BLaER1 treated with 17β-estradiol and CSF1 and Interleukin-3, amounts not matched to agents 10 nM and 100 nM (cell line): ENCODE data around the gene NPEPPS.
A peak's percentile ranks its signal among the peaks of the same experiment; 100 is the strongest.

Source experiments
- H3K27ac ChIP-seq, 11 experiments: shearing (Covaris generic); formaldehyde crosslinking; 2 replicates each; pipeline ENCODE4 v1.8.1; 2022
- H3K27me3 ChIP-seq, 11 experiments: shearing (Covaris generic); formaldehyde crosslinking; 2 replicates each; pipeline ENCODE4 v1.8.1; 2022
- H3K36me3 ChIP-seq, 11 experiments: shearing (Covaris generic); formaldehyde crosslinking; 2 replicates each; pipeline ENCODE4 v1.8.1; 2022
- H3K4me1 ChIP-seq, 10 experiments: shearing (Covaris generic); formaldehyde crosslinking; 2 replicates each; pipeline ENCODE4 v1.8.1; 2022
- H3K4me2 ChIP-seq, 11 experiments: shearing (Covaris generic); formaldehyde crosslinking; 2 replicates each; pipeline ENCODE4 v1.8.1; 2022
- H3K4me3 ChIP-seq, 10 experiments: shearing (Covaris generic); formaldehyde crosslinking; 2 replicates each; pipeline ENCODE4 v1.8.1; 2022
- H3K9ac ChIP-seq, 11 experiments: shearing (Covaris generic); formaldehyde crosslinking; 2 replicates each; pipeline ENCODE4 v1.8.1; 2022
- H3K9me3 ChIP-seq, 11 experiments: shearing (Covaris generic); formaldehyde crosslinking; replicated peaks in 1 of 11; 2 replicates each; pipeline ENCODE4 v1.8.1; 2022
- H4K20me1 ChIP-seq, 11 experiments: shearing (Covaris generic); formaldehyde crosslinking; 2 replicates each; pipeline ENCODE4 v1.8.1; 2022
- Cebpa-rat ChIP-seq, 11 experiments: shearing (Covaris generic); IDR thresholded peaks; 2 replicates each; pipeline ENCODE4 v1.8.1; 2022

NPEPPS gene

DNA sequence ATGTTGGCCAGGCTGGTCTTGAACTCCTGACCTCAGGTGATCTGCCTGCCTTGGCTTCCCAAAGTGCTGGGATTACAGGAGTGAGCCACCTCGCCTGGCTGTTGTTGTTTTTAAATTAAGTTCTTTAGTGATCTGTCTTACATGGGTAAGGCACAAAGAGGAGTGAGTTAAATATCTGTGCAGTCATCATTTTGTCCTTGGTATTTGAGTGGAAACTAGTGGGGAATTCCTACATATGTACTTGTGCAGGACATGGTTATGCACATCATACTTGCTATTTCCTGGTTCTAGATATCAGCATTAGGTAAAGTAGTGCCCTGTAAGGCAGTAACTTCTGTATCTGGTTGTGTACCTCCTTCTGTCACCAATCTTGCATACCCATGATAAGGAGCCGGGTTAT is 122.5 kb downstream of the NPEPPS start:
- H3K27ac ChIP-seq = no peak overlapping the region
- H4K20me1 ChIP-seq = peaks cover 70 to 79% (median 71%) of the 10 kb centered on the region in 11 experiments
- H3K9ac ChIP-seq = peak overlapping the region in 2 of 11 experiments; percentile 5 to 7; a peak in 5 of 22 replicates
- H3K4me3 ChIP-seq = peak overlapping the region in 7 of 10 experiments; percentile 10 to 92 (median 80); a peak in 11 of 20 replicates
- no peaks in the 10 kb centered on the region for H3K9me3 ChIP-seq
- peak overlapping the region; percentile 79 to 99 (median 90); a peak in 21 of 22 replicates for H3K4me2 ChIP-seq
- no peaks in the 10 kb centered on the region for H3K27me3 ChIP-seq
- TF ChIP-seq Cebpa-rat (IDR thresholded peaks at IDR 0.05) = no peak
- peaks cover 72 to 78% (median 76%) of the 10 kb centered on the region in 11 experiments for H3K36me3 ChIP-seq
- H3K4me1 ChIP-seq = peaks cover 56 to 80% (median 76%) of the 10 kb centered on the region in 10 experiments

DNA sequence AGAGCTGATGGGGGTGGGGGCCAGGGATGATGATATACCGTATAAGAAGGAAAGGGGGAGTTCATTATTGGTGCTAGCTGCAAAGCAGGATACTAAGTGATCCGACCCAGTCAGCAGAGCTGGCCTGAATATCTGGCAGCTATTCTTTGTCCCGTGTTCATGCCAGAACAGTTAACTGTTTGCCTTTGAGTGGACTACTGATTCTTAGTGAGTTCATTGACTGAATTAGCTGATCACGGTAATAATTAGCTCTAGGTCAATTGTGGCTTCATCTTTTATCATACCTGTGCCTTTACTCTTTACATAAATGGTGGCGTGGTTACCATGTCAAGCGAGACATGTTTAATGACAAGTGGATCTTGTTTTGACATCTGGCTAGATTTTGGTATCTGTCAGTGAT is 124.1 kb downstream of the NPEPPS start:
- no peak for TF ChIP-seq Cebpa-rat (IDR thresholded peaks at IDR 0.05)
- Histone ChIP-seq H3K4me2 (peak overlapping the region; percentile 29 to 99 (median 90); a peak in 21 of 22 replicates), H3K36me3 (peaks cover 84 to 94% (median 90%) of the 10 kb centered on the region in 11 experiments), H3K4me1 (peaks cover 65 to 89% (median 85%) of the 10 kb centered on the region in 10 experiments), H3K9ac (peak overlapping the region in 8 of 11 experiments; percentile 6 to 40 (median 20); a peak in 8 of 22 replicates), H3K27me3 (no peaks in the 10 kb centered on the region), H3K4me3 (peak overlapping the region in 4 of 10 experiments; percentile 7 to 29 (median 9); a peak in 7 of 20 replicates), H4K20me1 (peaks cover 81 to 94% (median 87%) of the 10 kb centered on the region in 11 experiments), H3K9me3 (no peaks in the 10 kb centered on the region), H3K27ac (no peak overlapping the region)

DNA sequence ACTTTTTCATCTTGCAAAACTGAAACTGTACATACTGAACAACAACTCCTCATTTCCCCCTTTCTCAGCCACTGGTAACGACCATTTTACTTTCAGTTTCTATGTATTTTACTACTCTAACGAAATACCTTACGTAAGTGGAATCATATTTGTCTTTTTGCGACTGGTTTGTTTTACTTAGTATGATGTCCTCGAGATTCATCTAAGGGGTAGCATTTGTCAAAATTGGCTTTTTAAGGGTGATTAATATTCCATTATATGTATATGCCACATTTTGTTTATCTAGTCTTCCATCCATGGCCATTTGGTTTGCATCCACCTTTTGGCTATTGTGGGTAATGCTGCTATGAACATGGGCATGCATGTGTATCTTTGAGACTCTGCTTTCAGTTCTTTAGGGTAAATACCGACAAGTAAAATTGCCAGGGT is 129.2 kb downstream of the NPEPPS start:
- no peaks in the 10 kb centered on the region for H3K9me3 ChIP-seq
- TF ChIP-seq Cebpa-rat (IDR thresholded peaks at IDR 0.05) = no peak
- peaks cover 92 to 100% (median 97%) of the 10 kb centered on the region in 11 experiments for H3K36me3 ChIP-seq
- H3K4me1 ChIP-seq = peaks cover 50 to 81% (median 70%) of the 10 kb centered on the region in 10 experiments
- peak overlapping the region; percentile 49 to 84 (median 65); a peak in 21 of 22 replicates for H3K4me2 ChIP-seq
- peak overlapping the region in 8 of 11 experiments; percentile 17 to 62 (median 43); a peak in 12 of 22 replicates for H3K9ac ChIP-seq
- no peaks in the 10 kb centered on the region for H3K27me3 ChIP-seq
- H4K20me1 ChIP-seq = peaks cover 93 to 100% (median 99%) of the 10 kb centered on the region in 11 experiments
- peak overlapping the region in 5 of 10 experiments; percentile 5 to 38 (median 34); a peak in 5 of 20 replicates for H3K4me3 ChIP-seq
- peak overlapping the region in 10 of 11 experiments; percentile 2 to 73 (median 66); a peak in 19 of 22 replicates for H3K27ac ChIP-seq

DNA sequence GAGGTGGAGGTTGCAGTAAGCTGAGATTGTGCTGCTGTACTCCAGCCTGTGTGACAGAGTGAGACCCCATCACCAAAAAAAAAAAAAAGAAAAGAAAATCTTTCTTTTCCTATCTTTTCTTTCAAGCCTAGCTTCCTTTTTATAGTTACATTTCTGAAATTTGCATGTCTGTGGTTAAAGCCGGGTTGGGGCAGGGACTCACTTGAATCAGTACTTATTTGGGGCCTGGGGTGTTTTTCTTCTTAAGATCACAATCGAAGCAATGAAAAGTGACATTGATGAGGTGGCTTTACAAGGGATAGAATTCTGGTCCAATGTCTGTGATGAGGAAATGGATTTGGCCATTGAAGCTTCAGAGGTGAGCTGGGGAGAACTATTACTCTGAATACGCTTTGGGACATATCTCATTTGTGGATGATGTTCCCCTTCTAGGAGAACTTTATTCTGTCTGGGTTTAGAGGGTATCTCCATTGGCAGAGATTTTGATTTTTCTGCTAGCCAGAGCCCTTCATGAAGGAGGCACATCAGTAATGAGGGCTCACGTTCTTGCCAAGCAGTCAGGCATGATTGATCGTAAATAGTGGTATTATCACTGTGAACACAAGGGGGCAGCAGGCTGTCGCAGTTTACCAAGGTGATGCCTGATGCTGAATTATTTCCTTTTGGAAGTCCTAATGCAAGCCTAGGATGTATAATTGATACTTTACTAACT is 133.2 kb downstream of the NPEPPS start:
- Histone ChIP-seq H4K20me1 (peaks cover 89 to 99% (median 97%) of the 10 kb centered on the region in 11 experiments; a peak in 21 of 22 replicates), H3K36me3 (peaks cover 89 to 100% (median 96%) of the 10 kb centered on the region in 11 experiments), H3K9ac (peak overlapping the region in 6 of 11 experiments; percentile 1 to 34 (median 26); a peak in 8 of 22 replicates), H3K27ac (peak overlapping the region in 3 of 11 experiments; percentile 0 to 37 (median 0); a peak in 3 of 22 replicates), H3K4me3 (no peak overlapping the region), H3K9me3 (no peaks in the 10 kb centered on the region), H3K4me1 (peaks cover 31 to 59% (median 38%) of the 10 kb centered on the region in 10 experiments), H3K27me3 (no peaks in the 10 kb centered on the region), H3K4me2 (peak overlapping the region in 10 of 11 experiments; percentile 18 to 50 (median 36); a peak in 14 of 22 replicates)
- TF ChIP-seq Cebpa-rat (IDR thresholded peaks at IDR 0.05) = no peak

DNA sequence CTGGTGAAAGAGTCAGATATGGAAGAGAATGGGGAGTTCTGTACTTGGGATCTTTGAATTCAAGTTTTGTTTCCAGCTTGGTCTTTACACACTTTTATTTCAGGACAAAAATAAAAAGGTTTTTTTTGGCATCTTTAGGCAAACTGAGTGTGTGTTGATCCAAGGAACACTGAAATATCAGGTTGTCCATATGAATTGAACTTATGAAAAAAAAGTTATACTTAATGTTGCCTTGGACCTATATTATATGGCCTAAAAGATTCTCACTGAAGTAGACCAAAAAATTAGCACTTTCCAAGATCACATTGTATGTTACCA is 133.7 kb downstream of the NPEPPS start:
- H3K36me3 ChIP-seq = peaks cover 89 to 100% (median 96%) of the 10 kb centered on the region in 11 experiments
- 0 out of 22 replicates have a peak overlapping the region, but pooled peaks of 2 of the 11 experiments have one; percentile 11 to 50 for H3K27ac ChIP-seq
- H3K9ac ChIP-seq = no peak overlapping the region
- peaks cover 90 to 99% (median 97%) of the 10 kb centered on the region in 11 experiments for H4K20me1 ChIP-seq
- no peaks in the 10 kb centered on the region for H3K9me3 ChIP-seq
- peaks cover 26 to 59% (median 37%) of the 10 kb centered on the region in 10 experiments for H3K4me1 ChIP-seq
- TF ChIP-seq Cebpa-rat (IDR thresholded peaks at IDR 0.05) = no peak
- no peak overlapping the region for H3K4me3 ChIP-seq
- H3K4me2 ChIP-seq = no peak overlapping the region
- no peaks in the 10 kb centered on the region for H3K27me3 ChIP-seq

DNA sequence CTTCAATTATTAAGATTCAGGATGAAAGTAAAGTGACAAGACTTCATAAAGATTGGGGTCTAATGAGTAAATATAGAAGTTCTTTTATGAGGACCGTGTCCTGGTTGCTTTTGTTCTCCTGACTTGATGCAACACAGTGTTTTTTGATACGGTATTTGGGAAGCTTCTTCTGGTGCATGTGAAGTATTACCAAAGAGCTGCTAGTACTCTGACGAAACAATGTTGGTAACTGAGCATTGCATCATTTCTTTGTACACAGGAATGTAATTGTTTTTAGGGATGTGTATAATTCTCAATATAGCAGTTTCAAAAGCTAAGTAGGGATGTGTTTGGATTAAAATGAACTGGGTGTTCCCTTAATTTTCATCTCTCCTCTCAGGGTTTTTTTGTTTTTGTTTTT is 134.7 kb downstream of the NPEPPS start:
- peak overlapping the region in 5 of 11 experiments; percentile 0 to 50 (median 33); a peak in 9 of 22 replicates for H3K27ac ChIP-seq
- peaks cover 94 to 100% (median 98%) of the 10 kb centered on the region in 11 experiments for H3K36me3 ChIP-seq
- peaks cover 15 to 60% (median 35%) of the 10 kb centered on the region in 10 experiments for H3K4me1 ChIP-seq
- H4K20me1 ChIP-seq = peaks cover 89 to 99% (median 97%) of the 10 kb centered on the region in 11 experiments
- peak overlapping the region in 1 of 11 experiments; percentile 22; a peak in 4 of 22 replicates for H3K9ac ChIP-seq
- no peaks in the 10 kb centered on the region for H3K27me3 ChIP-seq
- TF ChIP-seq Cebpa-rat (IDR thresholded peaks at IDR 0.05) = peak in 1 of 11 experiments; percentile 42; a peak in 2 of 22 replicates
- H3K9me3 ChIP-seq = no peaks in the 10 kb centered on the region
- no peak overlapping the region for H3K4me3 ChIP-seq
- no peak overlapping the region for H3K4me2 ChIP-seq

DNA sequence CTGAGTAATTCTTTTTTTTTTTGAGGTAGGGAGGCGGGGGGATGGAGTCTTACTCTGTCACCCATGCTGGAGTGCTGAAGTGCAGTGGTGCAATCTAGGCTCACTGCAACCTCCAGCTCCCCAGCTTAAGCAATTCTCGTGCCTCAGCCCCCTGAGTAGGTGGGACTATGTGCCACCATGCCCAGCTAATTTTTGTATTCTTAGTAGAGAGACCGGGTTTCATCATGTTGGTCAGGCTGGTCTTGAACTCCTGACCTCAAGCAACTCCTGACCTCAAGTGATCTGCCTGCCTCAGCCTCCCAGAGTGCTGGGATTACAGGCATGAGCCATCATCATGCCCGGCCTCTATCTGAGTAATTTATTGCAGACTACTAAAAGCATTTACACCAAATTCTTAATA is 138.2 kb downstream of the NPEPPS start:
- Histone ChIP-seq H3K4me3 (no peak overlapping the region), H3K9me3 (no peaks in the 10 kb centered on the region), H3K36me3 (peaks cover 94 to 100% (median 98%) of the 10 kb centered on the region in 11 experiments), H3K27ac (no peak overlapping the region), H3K27me3 (no peaks in the 10 kb centered on the region), H3K9ac (0 out of 22 replicates have a peak overlapping the region, but pooled peaks of 1 of the 11 experiments have one; percentile 6), H4K20me1 (peaks cover 74 to 98% (median 97%) of the 10 kb centered on the region in 11 experiments), H3K4me1 (peaks cover 1 to 47% (median 21%) of the 10 kb centered on the region in 10 experiments; a peak in 18 of 20 replicates), H3K4me2 (peak overlapping the region in 4 of 11 experiments; percentile 22 to 67 (median 50); a peak in 6 of 22 replicates)
- no peak for TF ChIP-seq Cebpa-rat (IDR thresholded peaks at IDR 0.05)

DNA sequence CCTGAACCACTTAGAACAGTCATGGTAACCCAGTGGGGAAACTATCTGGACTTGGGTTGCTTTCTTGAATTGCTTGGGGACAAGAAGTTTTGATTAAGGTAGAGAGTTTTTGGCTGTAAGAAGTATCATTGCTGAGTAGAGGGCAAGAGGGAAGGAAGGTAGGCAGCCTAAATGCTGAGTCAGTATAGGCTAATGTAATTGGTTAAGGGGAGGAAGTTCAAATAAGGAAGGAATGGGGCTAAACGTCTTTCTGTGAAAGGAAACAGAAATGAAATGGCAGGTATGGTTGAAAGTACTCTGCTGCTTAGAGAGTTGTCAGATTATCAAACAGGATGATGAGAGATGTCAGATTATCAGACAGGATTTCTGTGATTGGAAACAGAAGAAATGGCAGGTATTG is 139.2 kb downstream of the NPEPPS start:
- H3K4me3 ChIP-seq = no peak overlapping the region
- no peak for TF ChIP-seq Cebpa-rat (IDR thresholded peaks at IDR 0.05)
- peaks cover 74 to 98% (median 97%) of the 10 kb centered on the region in 11 experiments for H4K20me1 ChIP-seq
- peak overlapping the region in 2 of 11 experiments; percentile 6 to 20; a peak in 1 of 22 replicates for H3K9ac ChIP-seq
- H3K27me3 ChIP-seq = no peaks in the 10 kb centered on the region
- peaks cover 0 to 38% (median 16%) of the 10 kb centered on the region in 10 experiments; a peak in 13 of 20 replicates for H3K4me1 ChIP-seq
- no peaks in the 10 kb centered on the region for H3K9me3 ChIP-seq
- H3K27ac ChIP-seq = peak overlapping the region in 6 of 11 experiments; percentile 1 to 55 (median 30); a peak in 6 of 22 replicates
- peak overlapping the region in 6 of 11 experiments; percentile 2 to 67 (median 51); a peak in 11 of 22 replicates for H3K4me2 ChIP-seq
- H3K36me3 ChIP-seq = peaks cover 97 to 100% (median 98%) of the 10 kb centered on the region in 11 experiments
